ENCODE measurements around the gene FNDC10. TPM values are rescaled to one million over a fixed set of nuclear protein-coding genes. Genes with fewer than 3 reads are reported as not detected.

FNDC10 gene
- total and polyA plus RNA-seq, 2 experiments from 2014 or later = 2.1 to 8.8 TPM

DNA sequence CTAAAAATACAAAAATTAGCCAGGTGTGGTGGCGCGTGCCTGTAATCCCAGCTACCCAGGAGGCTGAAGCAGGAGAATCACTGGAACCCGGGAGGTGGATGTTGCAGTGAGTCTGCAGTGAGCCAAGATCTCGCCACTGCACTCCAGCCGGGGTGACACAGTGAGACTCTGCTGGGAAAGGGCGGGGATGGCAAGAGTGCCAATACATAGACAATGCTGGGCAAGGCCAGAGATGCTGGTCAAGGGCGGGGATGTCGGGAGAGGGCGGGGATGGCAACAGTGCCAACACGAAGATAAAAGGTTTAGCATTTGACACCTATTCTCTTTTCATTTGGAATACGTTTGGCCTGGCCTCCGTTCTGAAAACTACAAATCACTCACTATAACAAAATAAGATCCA lies 36.2 kb downstream of the FNDC10 start:
- no peak for DNase-seq (ENCODE audit: low spot score)
- Histone ChIP-seq H4K20me1 (ENCODE audit: insufficient read depth, poor library complexity, severe bottlenecking) (peaks cover 54% of the 10 kb centered on the region), H2AFZ (no peak overlapping the region), H3K4me3 (no peak overlapping the region), H3K79me2 (peaks cover 78% of the 10 kb centered on the region), H3K9me2 (replicated peaks; ENCODE audit: insufficient read depth) (no peaks in the 10 kb centered on the region), H3K4me1 (ENCODE audit: insufficient read depth) (no peaks in the 10 kb centered on the region), H3K27me3 (no peaks in the 10 kb centered on the region), H3K9me3 (ENCODE audit: low read depth) (no peaks in the 10 kb centered on the region), H3K4me2 (no peak overlapping the region), H3K36me3 (replicated peaks; ENCODE audit: insufficient read depth, low read depth) (no peaks in the 10 kb centered on the region), H3K27ac (no peak overlapping the region)
- TF ChIP-seq EZH2 (IDR thresholded peaks at IDR 0.05; ENCODE audit: borderline replicate concordance) (no peak), EZH2phosphoT487 (IDR thresholded peaks at IDR 0.05; ENCODE audit: low read depth, severe bottlenecking, unreplicated experiment) (no peak)
- TF ChIP-seq, protein P1, sequence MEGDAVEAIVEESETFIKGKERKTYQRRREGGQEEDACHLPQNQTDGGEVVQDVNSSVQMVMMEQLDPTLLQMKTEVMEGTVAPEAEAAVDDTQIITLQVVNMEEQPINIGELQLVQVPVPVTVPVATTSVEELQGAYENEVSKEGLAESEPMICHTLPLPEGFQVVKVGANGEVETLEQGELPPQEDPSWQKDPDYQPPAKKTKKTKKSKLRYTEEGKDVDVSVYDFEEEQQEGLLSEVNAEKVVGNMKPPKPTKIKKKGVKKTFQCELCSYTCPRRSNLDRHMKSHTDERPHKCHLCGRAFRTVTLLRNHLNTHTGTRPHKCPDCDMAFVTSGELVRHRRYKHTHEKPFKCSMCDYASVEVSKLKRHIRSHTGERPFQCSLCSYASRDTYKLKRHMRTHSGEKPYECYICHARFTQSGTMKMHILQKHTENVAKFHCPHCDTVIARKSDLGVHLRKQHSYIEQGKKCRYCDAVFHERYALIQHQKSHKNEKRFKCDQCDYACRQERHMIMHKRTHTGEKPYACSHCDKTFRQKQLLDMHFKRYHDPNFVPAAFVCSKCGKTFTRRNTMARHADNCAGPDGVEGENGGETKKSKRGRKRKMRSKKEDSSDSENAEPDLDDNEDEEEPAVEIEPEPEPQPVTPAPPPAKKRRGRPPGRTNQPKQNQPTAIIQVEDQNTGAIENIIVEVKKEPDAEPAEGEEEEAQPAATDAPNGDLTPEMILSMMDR (IDR thresholded peaks at IDR 0.05; ENCODE audit: poor library complexity) = no peak
- WGBS (ENCODE audit: low lambda C conversion rate, missing lambda C conversion rate) = 97% methylated on average over 12 of the region's 12 CpGs

DNA sequence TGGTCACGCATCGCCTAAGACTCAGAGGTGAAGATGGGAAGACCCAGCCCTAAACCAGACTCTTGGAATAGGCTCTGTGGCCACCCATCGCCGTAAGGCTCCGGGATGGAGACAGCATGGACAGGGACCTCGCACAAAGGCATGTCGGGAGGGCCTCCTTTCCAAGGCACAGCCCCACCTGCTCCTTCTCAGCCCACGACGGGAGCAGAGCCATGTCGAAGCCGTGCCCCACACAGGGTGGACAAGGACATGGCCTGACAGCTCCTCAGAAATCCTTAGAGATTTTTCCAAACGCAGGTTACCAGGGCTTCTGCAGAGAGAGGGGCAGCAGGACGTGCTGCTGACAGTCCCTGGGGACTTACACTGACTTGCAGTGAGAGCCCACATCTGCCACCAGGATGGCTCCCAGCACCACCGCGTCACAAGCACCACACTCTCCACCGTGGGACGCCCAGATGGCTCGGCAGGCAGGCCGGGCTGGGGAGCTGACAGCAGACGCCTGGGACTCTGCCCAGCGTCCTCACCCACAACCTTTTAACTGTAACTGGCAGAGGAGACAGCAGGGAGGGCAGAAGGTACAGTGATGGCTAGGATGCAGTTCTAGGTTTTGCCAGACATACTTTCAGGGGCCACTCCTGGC lies 37.3 kb downstream of the FNDC10 start:
- H3K4me2 ChIP-seq = no peak overlapping the region
- 96% methylated on average over 21 of the region's 21 CpGs for WGBS (ENCODE audit: low lambda C conversion rate, missing lambda C conversion rate)

DNA sequence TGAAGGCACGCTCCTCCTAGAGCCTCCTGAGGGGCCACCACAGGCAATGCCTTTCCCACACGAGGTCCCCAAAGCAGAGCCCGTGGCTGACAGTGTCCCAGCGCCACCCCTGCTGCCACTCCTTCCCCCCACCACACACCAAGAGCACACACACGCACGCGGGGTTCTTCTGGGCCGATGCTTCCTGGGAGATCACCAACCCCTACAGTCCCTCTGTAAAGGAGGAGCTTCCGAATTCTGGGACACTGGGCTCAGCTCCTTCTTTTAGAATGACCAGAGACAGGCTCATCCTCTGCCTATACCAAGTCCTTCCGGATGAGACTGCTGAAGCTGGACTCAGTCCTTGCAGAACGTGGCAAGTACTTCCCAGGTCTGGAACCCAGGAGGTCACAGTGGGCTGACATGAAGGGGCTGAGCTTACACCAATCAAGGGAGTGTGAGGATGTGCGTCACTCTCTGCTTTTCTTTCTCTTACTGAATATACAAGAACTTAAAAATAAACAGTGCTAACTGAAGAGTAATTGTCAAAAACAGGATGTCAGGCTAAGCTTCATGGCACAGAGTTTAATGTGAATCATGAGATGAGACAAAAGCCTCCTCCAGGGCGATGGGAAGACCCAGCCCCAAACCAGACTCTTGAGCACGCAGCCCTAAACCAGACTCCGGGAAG lies 38.0 kb downstream of the FNDC10 start:
- Histone ChIP-seq H3K4me3 (no peak overlapping the region), H3K79me2 (peaks cover 60% of the 10 kb centered on the region), H3K9me2 (replicated peaks; ENCODE audit: insufficient read depth) (no peaks in the 10 kb centered on the region), H3K4me1 (ENCODE audit: insufficient read depth) (no peaks in the 10 kb centered on the region), H2AFZ (no peak overlapping the region), H3K4me2 (no peak overlapping the region), H3K36me3 (replicated peaks; ENCODE audit: insufficient read depth, low read depth) (no peaks in the 10 kb centered on the region), H3K27me3 (no peaks in the 10 kb centered on the region), H3K27ac (no peak overlapping the region), H3K9me3 (ENCODE audit: low read depth) (no peaks in the 10 kb centered on the region), H4K20me1 (ENCODE audit: insufficient read depth, poor library complexity, severe bottlenecking) (peaks cover 36% of the 10 kb centered on the region)
- no peak for DNase-seq (ENCODE audit: low spot score)
- TF ChIP-seq EZH2phosphoT487 (IDR thresholded peaks at IDR 0.05; ENCODE audit: low read depth, severe bottlenecking, unreplicated experiment) (no peak), EZH2 (IDR thresholded peaks at IDR 0.05; ENCODE audit: borderline replicate concordance) (no peak)
- TF ChIP-seq, protein P1 (IDR thresholded peaks at IDR 0.05; ENCODE audit: poor library complexity) = no peak
- WGBS (ENCODE audit: low lambda C conversion rate, missing lambda C conversion rate) = 98% methylated on average over 15 of the region's 15 CpGs

More for the DNA sequence above, 37.3 kb downstream of the FNDC10 start:
- no peak overlapping the region for H2AFZ ChIP-seq
- no peaks in the 10 kb centered on the region for H3K27me3 ChIP-seq
- no peak overlapping the region for H3K27ac ChIP-seq
- H4K20me1 ChIP-seq (ENCODE audit: insufficient read depth, poor library complexity, severe bottlenecking) = peaks cover 44% of the 10 kb centered on the region
- TF ChIP-seq, protein P1 (IDR thresholded peaks at IDR 0.05; ENCODE audit: poor library complexity) = no peak
- TF ChIP-seq EZH2phosphoT487 (IDR thresholded peaks at IDR 0.05; ENCODE audit: low read depth, severe bottlenecking, unreplicated experiment) = no peak
- no peak for TF ChIP-seq EZH2 (IDR thresholded peaks at IDR 0.05; ENCODE audit: borderline replicate concordance)
- no peak overlapping the region for H3K4me3 ChIP-seq
- no peaks in the 10 kb centered on the region for H3K9me2 ChIP-seq (replicated peaks; ENCODE audit: insufficient read depth)
- H3K4me1 ChIP-seq (ENCODE audit: insufficient read depth) = no peaks in the 10 kb centered on the region
- H3K79me2 ChIP-seq = peaks cover 68% of the 10 kb centered on the region
- no peak for DNase-seq (ENCODE audit: low spot score)
- no peaks in the 10 kb centered on the region for H3K36me3 ChIP-seq (replicated peaks; ENCODE audit: insufficient read depth, low read depth)
- no peaks in the 10 kb centered on the region for H3K9me3 ChIP-seq (ENCODE audit: low read depth)

All from hepatocyte (in vitro differentiated cells).